Measurements from ENCODE around the gene CACNG7.

Gene CACNG7

DNA sequence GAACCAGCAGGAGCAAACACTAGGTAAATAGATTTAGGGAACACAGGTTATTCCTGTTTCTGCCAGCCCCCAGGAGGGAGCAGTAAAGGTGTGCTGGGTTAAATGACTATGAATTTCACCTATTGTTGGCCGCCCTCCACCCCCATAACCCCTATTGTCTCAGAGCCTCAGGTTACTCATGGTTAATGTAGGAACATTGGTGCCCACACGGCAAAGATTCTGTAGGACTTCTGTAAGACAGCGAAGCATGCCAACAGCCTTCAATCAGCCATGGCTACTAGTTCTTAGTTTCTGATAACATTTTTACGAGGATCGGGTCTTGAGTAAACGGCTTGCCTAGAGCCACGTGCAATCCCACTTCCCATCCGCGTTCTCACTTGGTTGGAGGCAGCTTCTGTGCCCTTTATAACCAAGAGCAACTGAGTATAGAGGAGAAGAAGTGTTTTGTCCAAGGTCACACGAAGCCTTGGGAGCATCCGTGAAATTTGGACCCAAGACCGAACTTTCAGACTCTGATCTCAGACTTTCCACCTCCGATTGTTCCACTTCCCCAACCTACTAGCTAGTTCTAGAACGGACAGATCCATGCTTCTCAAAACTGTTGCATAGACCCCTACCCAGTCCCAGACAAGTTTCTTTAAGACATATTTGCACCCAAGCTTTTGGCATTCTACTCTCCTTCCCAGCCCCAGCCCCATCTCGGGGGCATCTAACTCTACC, 48.5 kb downstream of the CACNG7 start:
- DNase-seq: no peak

DNA sequence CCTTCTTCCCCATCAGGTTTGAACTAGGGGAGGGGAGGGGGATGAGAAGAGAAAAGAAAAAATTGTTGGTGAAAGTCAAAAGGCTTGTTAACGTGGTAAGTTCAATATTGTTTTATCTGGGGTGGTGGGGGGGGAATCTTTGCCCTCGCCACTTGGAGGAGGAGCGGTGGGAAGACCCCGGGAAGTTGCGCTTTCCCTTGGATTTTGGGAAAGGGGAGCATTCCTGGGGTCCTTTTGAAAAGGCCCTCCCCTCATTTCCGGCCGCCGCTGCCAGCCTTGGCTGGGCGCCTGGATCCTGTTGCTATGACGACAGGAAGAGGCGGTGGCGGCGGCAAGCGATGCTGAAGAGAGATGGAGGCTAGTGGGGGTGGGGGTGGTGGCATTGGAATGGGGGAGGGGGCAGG, 49.1 kb downstream of the CACNG7 start:
- no peak for DNase-seq

DNA sequence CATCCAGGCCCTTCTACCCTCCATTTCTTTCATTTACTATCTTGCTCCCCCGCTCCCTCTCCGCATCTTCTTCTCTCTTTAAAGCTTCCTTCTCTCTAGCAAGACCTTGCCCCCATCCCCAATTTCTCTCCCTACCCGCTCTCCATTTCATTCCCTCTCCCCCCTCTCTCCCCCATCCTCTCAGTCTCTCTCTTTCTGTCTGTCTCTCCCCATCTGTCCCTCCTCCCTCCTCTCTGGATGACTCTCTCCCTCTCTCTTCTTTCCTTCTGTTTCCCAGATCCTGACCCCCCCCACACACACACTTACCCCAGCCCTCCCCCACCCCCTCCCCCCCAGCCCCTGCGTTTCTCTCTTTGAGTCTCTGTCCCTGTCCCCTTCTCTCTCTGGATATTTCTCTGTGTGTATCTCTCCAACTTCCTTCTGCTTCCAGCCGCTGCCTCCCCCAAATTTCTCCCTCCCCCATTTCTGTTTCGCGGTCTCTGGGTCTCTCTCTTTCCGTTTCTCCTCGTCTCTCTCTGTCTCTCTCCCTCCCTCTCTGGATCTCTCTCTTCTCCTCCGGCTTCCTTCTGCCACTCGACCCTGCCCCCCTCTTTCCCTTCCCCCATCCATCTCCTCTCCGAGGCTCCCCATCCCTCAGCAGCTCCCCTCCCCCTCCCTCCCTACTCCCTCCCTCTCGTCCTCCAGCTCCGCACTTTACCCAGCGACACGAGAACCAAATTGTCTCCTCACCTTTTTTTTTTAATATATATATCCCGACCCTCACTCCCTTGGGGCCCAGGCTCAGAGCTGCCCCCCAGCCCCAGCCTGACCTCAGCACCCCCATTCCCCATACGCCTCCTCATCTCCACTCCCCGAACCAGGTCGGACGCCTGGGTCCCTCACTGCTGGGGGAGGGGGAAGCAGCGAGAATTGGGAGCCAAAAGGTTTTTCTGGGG, 50.0 kb downstream of the CACNG7 start:
- DNase-seq: no peak

DNA sequence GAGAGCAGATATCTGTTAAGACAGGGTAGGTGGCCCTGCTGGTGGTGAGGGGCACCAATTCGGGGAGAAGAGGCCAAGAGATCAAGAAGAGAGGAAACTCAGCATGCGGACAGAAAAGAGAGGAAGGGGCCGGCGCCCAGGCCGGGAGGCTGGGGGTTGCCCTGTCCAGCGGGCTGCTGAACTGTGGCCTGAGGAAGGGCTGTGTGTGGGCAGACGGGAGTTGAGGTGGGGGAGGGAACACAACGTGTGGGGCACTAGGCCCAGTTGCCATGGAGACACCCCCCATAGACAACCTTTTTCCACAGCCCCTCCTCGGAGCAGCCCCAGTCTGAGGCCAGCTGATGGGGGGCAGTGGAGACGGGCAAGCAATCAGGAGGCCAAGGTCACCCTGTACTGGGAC, 51.1 kb downstream of the CACNG7 start:
- DNase-seq: no peak

DNA sequence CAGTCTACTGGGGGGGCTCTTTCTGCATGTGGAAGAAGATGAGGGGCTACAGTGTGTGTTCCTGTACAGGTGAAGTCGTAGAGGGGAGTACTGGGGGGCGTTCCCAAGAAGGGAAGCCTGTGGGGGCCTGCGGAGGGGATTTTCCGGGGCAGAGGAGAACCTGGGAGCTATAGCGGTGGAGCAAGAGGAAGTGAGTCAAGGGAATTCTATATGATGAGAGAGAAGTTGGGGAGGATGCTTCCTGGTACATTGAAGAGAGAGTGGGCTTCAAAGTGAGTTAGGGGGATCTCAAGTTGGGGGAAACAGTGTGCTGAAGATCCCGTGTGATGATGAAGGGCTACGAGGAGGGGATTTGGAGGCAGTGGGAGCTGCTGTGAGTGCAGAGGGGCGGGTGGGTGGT, 51.8 kb downstream of the CACNG7 start:
- no peak for DNase-seq

DNA sequence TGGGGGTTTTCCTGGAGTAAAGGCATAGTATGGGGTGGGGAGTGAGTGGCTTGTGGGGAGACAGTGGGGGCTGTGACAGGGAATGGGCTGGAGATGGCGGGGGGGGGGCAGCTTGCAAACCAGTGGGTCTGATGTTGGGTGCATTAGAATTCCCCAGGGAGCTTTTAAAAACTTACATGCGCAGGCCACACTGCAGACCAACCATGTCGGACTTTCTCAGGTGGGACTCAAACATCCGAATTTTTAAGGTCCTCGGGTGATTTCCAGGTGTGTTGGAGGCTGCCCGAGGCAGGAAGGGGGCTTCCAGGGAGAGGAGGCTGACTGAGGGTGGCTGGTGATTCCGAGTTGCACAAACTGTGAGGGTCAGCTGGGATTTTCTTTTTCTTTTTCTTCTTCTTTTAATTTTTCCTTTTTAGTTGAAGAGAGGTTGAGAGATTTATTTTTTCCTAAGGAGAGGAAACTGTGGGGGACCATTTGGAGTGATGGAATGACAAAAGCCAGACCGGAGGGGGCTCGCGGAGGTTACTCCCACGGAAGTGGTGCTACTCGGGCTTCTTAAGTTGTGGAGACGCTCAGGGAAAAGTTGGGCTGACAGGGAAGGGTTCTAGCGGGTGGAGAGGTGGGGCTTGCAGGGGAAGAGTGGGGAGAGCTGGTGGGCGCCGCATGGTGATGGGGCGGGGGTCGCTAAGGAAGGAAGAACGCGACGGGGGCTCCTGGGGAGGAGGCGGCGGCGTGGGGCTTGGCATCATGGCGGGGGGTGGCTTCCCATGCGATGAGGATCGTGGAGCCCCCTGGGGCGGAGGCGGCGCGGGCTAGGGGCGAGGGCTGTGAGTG, 52.7 kb downstream of the CACNG7 start:
- DNase-seq: no peak

DNA sequence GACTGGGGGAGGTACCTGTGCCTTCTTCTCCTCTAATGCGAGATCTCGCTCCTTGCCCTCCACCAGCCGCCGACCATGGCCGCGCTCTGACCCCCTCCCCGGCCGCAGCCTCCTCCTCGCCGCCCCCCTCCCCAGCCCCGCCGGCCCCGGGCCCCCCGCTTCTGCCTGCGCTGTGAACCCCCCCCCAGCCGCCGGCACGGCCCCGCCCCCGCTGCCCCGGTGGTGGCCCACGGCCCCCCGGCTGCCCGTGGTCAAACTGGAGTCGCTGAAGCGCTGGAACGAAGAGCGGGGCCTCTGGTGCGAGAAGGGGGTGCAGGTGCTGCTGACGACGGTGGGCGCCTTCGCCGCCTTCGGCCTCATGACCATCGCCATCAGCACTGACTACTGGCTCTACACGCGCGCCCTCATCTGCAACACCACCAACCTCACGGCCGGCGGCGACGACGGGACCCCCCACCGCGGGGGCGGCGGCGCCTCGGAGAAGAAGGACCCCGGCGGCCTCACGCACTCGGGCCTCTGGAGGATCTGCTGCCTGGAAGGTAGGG, 53.9 kb downstream of the CACNG7 start, which contains the start of gene CACNG8:
Gene CACNG8 (plus strand): TSS at position 51 of the 545 bp plus-strand sequence.
- no peak for DNase-seq

DNA sequence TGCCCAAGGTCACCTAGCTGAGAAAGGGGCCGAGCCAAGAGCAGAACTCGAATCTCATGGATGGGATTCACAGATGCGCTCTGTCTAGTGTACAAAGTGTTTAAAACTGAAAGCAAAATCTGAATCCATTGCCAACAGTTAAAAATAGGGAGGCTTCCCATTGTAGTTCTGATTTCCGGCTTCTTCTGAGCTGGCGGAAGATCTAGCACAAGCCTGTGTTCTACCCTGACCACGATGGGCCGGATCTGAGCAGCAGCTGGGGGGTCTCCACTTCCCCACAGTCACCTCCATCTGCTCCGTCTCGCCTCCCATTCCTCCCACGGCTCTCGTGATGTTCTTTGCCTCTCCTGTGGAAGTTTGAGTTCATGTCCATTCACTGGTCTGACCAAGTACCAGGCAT, 56.0 kb downstream of the CACNG7 start:
- no peak for DNase-seq

DNA sequence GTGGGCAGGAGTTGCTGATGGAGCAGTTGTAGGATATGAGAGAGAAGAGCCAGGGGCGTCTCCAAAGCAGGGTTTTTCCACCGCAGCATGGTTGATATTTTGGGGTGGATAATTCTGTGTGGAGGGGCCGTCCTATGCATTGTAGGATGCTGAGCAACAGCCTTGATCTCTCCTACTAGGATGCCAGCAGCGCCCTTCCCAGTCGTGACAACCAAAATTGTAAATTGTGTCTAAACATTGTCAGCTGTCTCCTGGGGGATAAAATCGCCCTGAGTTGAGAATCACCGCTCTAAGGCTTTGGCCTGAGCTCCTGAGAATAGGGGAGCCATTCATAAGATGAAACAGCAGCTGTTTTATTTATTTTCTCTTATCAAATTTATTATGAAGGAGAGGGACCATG, 57.9 kb downstream of the CACNG7 start:
- no peak for DNase-seq

DNA sequence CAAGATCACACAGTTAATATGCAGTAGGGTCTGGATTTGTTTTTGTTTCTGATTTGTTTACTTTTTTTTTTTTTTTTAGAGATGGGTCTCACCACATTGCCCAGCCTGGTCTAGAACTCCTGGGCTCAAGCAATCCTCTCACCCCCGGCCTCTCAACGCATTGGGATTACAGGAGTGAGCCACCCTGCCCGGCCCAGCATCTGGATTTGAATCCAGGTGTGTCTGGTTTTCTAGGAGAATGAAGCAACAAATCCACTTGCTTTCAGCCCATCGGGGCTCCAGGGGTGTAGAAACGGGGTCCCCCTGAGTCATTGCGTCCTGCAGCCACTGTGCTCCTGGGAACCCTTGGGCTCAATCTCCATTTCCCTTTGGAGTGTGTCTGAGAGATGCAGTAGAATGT, 60.3 kb downstream of the CACNG7 start:
- DNase-seq: no peak

DNA sequence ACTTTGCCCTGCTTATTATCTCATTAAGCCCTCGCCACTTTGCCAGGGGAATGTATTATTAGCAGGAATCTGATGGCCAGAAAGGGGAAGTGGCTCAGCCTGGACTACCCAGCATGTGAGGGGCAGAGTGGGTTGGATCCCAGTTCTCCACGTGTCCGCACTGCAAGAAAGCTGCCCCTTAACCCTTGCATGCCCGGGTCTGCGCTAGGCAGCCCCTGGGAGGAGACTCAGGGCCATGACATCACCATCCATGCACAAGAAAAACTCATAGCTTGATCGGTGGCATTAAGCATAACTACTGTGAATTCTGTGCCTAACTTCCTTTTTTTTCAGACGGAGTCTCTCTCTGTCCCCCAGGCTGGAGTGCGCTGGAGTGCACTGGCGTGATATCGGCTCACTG, 62.6 kb downstream of the CACNG7 start:
- DNase-seq: no peak

DNA sequence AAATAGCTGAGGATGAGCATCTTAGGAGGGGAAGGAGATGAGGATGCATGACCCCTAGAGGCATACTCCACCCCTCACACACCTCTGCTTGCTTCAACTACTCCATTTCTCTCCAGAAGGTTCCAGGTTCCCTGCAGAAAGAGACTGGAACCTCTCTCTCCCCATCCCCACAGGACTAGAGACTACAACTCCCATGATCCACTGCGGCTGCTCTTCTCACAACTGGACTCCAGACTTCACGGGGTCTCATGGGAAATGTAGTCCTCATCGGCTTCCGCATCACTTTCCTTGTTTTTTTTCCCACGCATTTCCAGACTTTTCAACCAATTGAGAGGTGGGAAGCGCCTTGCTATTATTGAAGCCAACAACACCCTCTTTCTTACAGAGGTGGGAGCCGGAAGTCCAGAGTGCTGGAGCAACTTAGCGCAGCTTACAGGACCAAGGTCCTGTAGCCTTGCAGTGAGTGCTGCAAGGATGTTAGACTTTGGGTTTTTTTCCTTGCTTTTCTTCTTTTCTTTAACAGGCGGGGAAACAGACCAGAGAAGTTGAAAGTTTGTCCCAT, 68.4 kb downstream of the CACNG7 start:
- peak; percentile 79 for DNase-seq

DNA sequence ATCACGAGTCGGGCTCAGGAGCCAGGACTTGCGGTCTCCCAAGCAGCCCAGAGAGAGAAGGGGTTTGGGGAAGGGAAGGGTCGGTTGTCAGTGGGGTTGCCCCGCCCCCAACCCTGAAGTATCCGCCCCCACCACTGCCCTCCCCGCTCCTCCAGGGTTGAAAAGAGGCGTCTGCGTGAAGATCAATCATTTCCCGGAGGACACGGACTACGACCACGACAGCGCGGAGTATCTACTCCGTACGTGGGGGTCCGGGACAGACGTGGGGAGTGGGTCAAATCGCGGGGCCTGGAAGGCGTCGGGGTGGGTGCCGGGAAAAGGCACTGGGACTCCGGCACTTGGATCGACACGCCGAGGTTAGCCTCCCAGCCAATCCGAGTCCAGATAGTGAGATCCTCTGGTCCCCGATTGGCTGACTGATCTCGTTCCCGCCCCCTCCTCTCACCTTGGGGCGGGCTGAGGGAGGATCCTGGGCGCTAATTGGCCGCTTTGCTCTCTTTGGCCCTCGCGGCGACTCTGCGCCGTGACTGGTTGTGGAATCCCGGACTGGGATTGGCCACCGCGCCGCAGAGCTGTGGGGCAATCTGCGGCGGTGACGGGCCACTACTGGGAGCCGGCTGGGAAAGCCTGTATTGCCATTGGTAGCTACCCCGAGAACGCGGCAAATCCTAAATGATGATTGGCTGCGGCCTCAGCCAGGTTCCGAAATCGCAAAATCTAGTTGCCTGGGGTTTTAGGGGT, 69.1 kb downstream of the CACNG7 start:
- DNase-seq: peak; percentile 58

DNA sequence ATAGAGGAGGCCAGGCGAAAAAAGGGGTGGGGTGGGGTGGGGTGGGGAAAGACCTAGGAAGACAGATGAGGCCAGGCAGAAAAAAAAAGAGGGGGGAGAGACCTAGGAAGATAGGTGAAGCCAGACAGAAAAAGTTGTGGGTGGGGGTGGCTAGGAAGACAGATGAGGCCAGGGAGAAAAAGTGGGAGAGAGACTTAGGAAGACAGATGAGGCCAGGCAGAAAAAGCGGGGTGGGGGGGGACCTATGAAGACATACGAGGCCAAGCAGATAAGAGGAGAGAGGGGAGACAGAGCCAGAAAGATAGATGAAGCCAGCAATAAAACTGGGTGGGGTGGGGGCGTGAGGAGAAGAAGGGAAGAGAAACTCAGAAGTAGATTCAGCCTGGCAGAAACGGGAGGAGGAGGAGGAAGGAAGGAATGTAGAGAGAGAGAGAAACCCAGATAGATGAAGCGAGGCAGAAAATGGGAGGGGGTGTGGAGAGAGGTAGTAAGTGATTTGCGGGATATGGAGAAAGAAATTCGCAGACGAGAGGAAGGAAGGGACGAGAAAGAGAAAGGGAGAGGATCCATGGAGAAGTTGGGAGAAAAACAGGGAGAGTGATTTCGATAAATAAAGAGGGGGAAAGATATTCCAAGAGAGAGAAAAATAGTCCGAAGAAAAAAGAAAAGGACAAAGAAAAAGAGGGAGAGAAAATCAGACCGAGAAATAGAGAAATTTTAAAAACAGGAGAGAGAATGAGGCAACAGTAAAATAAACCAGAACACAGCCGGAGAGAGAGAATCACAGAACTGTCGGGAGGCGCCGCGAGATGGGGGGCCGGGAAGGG, 70.1 kb downstream of the CACNG7 start:
- DNase-seq: no peak

DNA sequence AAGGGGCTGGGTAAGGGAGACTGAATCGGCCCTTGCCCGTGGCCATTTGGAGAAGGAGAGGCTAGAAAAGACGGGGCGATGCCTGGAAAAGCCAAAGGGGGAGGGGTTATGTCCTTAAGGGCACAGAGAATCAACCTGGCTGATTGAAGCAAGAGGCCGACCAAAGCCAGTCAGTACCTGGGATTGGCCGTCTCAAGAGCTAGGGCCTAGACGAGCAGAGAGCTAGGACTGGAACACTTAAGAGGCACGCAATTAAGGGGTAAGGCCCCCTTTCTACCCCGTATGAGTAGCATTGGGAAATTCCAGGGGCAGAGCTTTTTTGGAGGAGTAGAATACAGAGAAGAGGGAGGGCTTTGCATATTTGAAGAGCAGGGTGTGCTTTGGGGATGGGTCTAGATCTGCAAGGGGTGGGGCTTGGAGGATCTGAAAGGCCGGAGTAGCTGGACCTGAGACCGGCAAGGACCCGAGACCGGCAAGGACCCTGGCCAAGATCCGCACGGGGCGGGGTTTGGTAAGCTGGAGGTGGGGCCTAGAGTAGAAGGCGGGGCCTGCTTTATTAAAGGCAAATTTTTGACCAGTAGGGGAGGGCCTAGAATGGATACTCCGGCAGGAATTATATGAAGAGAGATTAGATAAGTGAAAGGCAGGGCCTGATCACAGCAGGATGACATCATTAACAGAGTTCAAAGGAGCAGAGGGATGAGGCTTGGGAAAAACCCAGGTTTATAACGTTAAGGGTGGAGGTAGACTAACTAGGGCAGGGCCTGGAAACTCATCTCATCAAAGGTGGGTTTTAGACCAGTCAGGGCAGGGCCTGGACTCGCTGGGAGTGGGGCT, 71.7 kb downstream of the CACNG7 start:
- DNase-seq: no peak

DNA sequence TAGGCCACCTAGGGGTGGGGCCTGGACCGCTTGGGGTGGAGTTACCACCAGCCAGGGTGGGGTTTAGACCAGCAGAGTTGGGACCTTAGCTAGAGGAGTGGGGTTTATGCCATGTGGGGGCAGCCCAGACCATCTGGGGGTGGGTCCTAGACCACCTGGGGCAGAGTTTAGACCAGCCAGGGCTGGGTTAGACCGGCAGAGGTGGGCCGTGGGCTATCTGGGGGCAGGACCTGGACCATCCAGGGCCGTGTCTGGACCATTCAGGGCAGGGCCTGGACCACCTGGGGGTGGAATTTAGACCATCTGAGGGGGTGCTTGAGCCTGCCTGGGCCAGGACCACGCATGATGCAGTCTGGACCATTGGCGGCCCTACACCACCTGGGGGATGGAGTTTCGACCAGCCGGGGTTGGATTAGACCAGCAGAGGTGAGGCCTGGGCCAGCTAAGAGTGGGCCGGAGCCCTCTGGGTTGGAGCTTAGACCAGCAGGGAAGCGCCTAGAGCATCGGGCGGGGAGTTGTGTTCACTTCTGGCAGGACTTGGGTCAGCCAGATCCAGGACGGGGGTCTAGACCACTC, 72.4 kb downstream of the CACNG7 start:
- no peak for DNase-seq

DNA sequence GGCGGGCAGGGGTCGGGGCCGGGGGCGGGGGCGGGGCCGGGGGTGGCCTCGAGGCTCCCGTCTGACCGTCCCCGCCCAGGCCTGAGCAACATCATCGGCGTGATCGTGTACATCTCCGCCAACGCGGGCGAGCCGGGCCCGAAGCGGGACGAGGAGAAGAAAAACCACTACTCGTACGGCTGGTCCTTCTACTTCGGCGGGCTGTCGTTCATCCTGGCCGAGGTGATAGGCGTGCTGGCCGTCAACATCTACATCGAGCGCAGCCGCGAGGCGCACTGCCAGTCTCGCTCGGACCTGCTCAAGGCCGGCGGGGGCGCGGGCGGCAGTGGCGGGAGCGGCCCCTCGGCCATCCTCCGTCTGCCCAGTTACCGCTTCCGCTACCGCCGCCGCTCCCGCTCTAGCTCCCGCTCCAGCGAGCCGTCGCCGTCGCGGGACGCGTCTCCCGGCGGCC, 72.9 kb downstream of the CACNG7 start:
- DNase-seq: no peak

DNA sequence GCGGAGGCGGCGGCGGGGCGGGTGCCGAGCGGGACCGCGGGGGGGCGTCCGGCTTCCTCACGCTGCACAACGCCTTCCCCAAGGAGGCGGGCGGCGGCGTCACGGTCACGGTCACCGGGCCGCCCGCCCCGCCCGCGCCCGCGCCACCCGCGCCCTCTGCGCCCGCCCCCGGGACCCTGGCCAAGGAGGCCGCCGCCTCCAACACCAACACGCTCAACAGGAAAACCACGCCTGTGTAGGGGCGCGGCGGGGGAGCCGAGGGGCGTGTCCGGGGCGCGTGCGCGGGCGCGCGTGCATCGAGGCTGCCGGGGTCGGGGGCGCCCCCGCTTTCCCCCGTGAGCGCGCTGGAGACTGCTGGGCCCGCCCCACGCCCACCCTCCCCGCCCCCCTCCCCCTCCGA, 73.5 kb downstream of the CACNG7 start:
- peak; percentile 63 for DNase-seq

Measured in right forelimb (tissue), 1 donor.